ENCODE measurements around the gene CYP4A22.
A peak's percentile ranks its signal among the peaks of the same experiment; 100 is the strongest.

Gene CYP4A22

GRCh38 chr1:47175227-47175934 is 38.1 kb downstream of the CYP4A22 start:
- no peaks in the 10 kb centered on the region for H3K36me3 ChIP-seq
- H3K4me1 ChIP-seq, result peaks cover 0 to 20% (median 10%) of the 10 kb centered on the region in 4 donors
- intact Hi-C loops (cut with DNase I; ENCODE audit: low total_unique reads), result no loop called here
- peak; percentile 90 to 95 for TF ChIP-seq CTCF (IDR thresholded peaks at IDR 0.05)
- DNase-seq, result peak; percentile 52 to 71
- H3K4me3 ChIP-seq, result no peak overlapping the region
- H3K9me3 ChIP-seq, result peaks cover 0 to 5% (median 0%) of the 10 kb centered on the region in 3 donors
- H3K27me3 ChIP-seq, result no peaks in the 10 kb centered on the region
- no peak overlapping the region for H3K27ac ChIP-seq

GRCh38 chr1:47178020-47178419 is 40.8 kb downstream of the CYP4A22 start:
- TF ChIP-seq CTCF (IDR thresholded peaks at IDR 0.05), result no peak
- H3K4me1 ChIP-seq, result peaks cover 0 to 22% (median 13%) of the 10 kb centered on the region in 4 donors
- H3K27ac ChIP-seq, result no peak overlapping the region
- no peak for DNase-seq
- H3K36me3 ChIP-seq, result no peaks in the 10 kb centered on the region
- peaks cover 0 to 3% (median 0%) of the 10 kb centered on the region in 3 donors for H3K9me3 ChIP-seq
- intact Hi-C loops (cut with DNase I; ENCODE audit: low total_unique reads), result loop anchor here (2.0 kb wide), 1 partner anchor 85 kb away; no protein-coding TSS in a partner anchor
- peaks cover 0 to 18% of the 10 kb centered on the region in 2 donors for H3K27me3 ChIP-seq
- H3K4me3 ChIP-seq, result no peak overlapping the region

GRCh38 chr1:47178654-47179016 is 41.4 kb downstream of the CYP4A22 start:
- no peaks in the 10 kb centered on the region for H3K9me3 ChIP-seq
- H3K27ac ChIP-seq, result peak overlapping the region in 1 of 2 donors; percentile 9
- TF ChIP-seq CTCF (IDR thresholded peaks at IDR 0.05), result no peak
- peaks cover 0 to 22% (median 13%) of the 10 kb centered on the region in 4 donors for H3K4me1 ChIP-seq
- H3K27me3 ChIP-seq, result peaks cover 0 to 24% of the 10 kb centered on the region in 2 donors
- peak in 1 of 2 donors; percentile 59 for DNase-seq
- no peaks in the 10 kb centered on the region for H3K36me3 ChIP-seq
- H3K4me3 ChIP-seq, result no peak overlapping the region
- intact Hi-C loops (cut with DNase I; ENCODE audit: low total_unique reads), result loop anchor here (2.0 kb wide), 1 partner anchor 84 kb away; no protein-coding TSS in a partner anchor

GRCh38 chr1:47179017-47179987 is 42.1 kb downstream of the CYP4A22 start:
- H3K36me3 ChIP-seq, result no peaks in the 10 kb centered on the region
- no peaks in the 10 kb centered on the region for H3K9me3 ChIP-seq
- DNase-seq, result peak; percentile 90 to 93
- TF ChIP-seq CTCF (IDR thresholded peaks at IDR 0.05), result peak; percentile 90 to 91
- H3K4me3 ChIP-seq, result peak overlapping the region; percentile 32 to 44
- peak overlapping the region; percentile 8 to 45 for H3K27ac ChIP-seq
- intact Hi-C loops (cut with DNase I; ENCODE audit: low total_unique reads), result loop anchor here (2.0 kb wide), 1 partner anchor 83 kb away; no protein-coding TSS in a partner anchor
- peaks cover 0 to 28% of the 10 kb centered on the region in 2 donors for H3K27me3 ChIP-seq
- H3K4me1 ChIP-seq, result peaks cover 0 to 22% (median 13%) of the 10 kb centered on the region in 4 donors

- Histone ChIP-seq H3K9me3 (no peaks in the 10 kb centered on the region), H3K27me3 (peaks cover 0 to 28% of the 10 kb centered on the region in 2 donors), H3K36me3 (no peaks in the 10 kb centered on the region), H3K27ac (no peak overlapping the region), H3K4me3 (no peak overlapping the region), H3K4me1 (peaks cover 0 to 21% (median 13%) of the 10 kb centered on the region in 4 donors)
- intact Hi-C loops (cut with DNase I; ENCODE audit: low total_unique reads), result loop anchor here (2.0 to 10.0 kb wide), 2 partner anchors 83 to 535 kb away; no protein-coding TSS in a partner anchor
- DNase-seq, result no peak
- TF ChIP-seq CTCF (IDR thresholded peaks at IDR 0.05), result no peak
These were observed 42.8 kb downstream of the CYP4A22 start for GRCh38 chr1:47179988-47180563.
